Neural cell (in vitro differentiated cells): ENCODE results near the gene TDRD10. TPM values are rescaled to one million over a fixed set of nuclear protein-coding genes. Genes with fewer than 3 reads are reported as not detected.

Source experiments
- H2AFZ ChIP-seq: fragments of 200-600, 300-800 bp; sonication (generic), shearing (Covaris generic); 2 replicates; pipeline ENCODE4 v1.6.0; 2014; ENCODE audit warnings: low read depth, mild to moderate bottlenecking, antibody characterized with exemption, low read length, moderate library complexity
- H3F3A ChIP-seq: fragments of 200-600 bp; shearing (Covaris generic); 2 replicates; pipeline ENCODE4 v1.6.1; 2016; ENCODE audit warnings: mild to moderate bottlenecking, moderate library complexity, mixed read lengths, antibody characterized with exemption, low read length; ENCODE audit not compliant: insufficient read depth, poor library complexity, severe bottlenecking
- H3K27ac ChIP-seq: fragments of 200-600, 300-800 bp; sonication (generic), shearing (Covaris generic); 2 replicates; pipeline ENCODE4 v1.5.1; 2014; ENCODE audit warnings: mild to moderate bottlenecking, low read length, moderate library complexity
- H3K27me3 ChIP-seq: fragments of 300-800, 200-600 bp; sonication (generic), shearing (Covaris generic); 2 replicates; pipeline ENCODE4 v1.6.0; 2014; ENCODE audit warnings: mild to moderate bottlenecking, low read depth, low read length, moderate library complexity; ENCODE audit not compliant: insufficient read depth
- H3K36me3 ChIP-seq: fragments of 300-800, 200-600 bp; sonication (generic), shearing (Covaris generic); 2 replicates; pipeline ENCODE4 v1.5.1; 2014; ENCODE audit warnings: mild to moderate bottlenecking, antibody characterized with exemption, low read length, moderate library complexity; ENCODE audit not compliant: insufficient read depth
- H3K4me2 ChIP-seq: fragments of 300-800, 200-600 bp; sonication (generic), shearing (Covaris generic); 2 replicates; pipeline ENCODE4 v1.6.0; 2014; ENCODE audit warnings: mild to moderate bottlenecking, low read length
- H3K4me3 ChIP-seq: fragments of 300-800, 200-600 bp; sonication (generic), shearing (Covaris generic); 2 replicates; pipeline ENCODE4 v1.5.1; 2014; ENCODE audit warnings: mild to moderate bottlenecking, low read length, moderate library complexity
- H3K79me2 ChIP-seq: fragments of 200-600 bp; shearing (Covaris generic); replicated peaks from 2 replicates; pipeline ENCODE4 v1.6.0; 2014; ENCODE audit warnings: mild to moderate bottlenecking, low read length, moderate library complexity; ENCODE audit not compliant: insufficient read depth
- H3K9ac ChIP-seq: fragments of 300-800, 200-600 bp; sonication (generic), shearing (Covaris generic); 2 replicates; pipeline ENCODE4 v1.6.1; 2016; ENCODE audit warnings: mild to moderate bottlenecking, low read length, mixed read lengths
- H3K9me2 ChIP-seq: fragments of 200-600 bp; shearing (Covaris generic); 2 replicates; pipeline ENCODE4 v1.6.1; 2016; ENCODE audit warnings: mild to moderate bottlenecking, low read length, mixed read lengths; ENCODE audit not compliant: insufficient read depth
- H3K9me3 ChIP-seq: fragments of 200-600, 300-800 bp; sonication (generic), shearing (Covaris generic); 2 replicates; pipeline ENCODE4 v1.6.1; 2016; ENCODE audit warnings: mild to moderate bottlenecking, mixed run types, low read length, moderate library complexity, mixed read lengths
- H4K20me1 ChIP-seq: fragments of 200-600 bp; shearing (Covaris generic); 2 replicates; pipeline ENCODE4 v1.6.1; 2016; ENCODE audit warnings: mild to moderate bottlenecking, mixed run types; ENCODE audit not compliant: insufficient read depth
- EP300 ChIP-seq: fragments of 450-650 bp; conservative IDR thresholded peaks from 2 replicates; pipeline ENCODE4 v1.6.1; 2014; ENCODE audit warnings: antibody characterized with exemption, mild to moderate bottlenecking, moderate library complexity; ENCODE audit not compliant: poor library complexity, severe bottlenecking
- EZH2 ChIP-seq: fragments of 200-600, 300-800 bp; shearing (Covaris generic), sonication (generic); IDR thresholded peaks from 2 replicates; pipeline ENCODE4 v1.6.1; 2014; ENCODE audit warnings: antibody characterized with exemption, low read length, borderline replicate concordance, mild to moderate bottlenecking; ENCODE audit not compliant: insufficient read depth, poor library complexity, severe bottlenecking
- MXI1 ChIP-seq: fragments of 450-650 bp; conservative IDR thresholded peaks from 2 replicates; pipeline ENCODE4 v1.6.1; 2014; ENCODE audit warnings: antibody characterized with exemption, mild to moderate bottlenecking; ENCODE audit not compliant: poor library complexity, severe bottlenecking
- POLR2AphosphoS5 ChIP-seq: IDR thresholded peaks from 2 replicates; pipeline ENCODE4 v1.6.1; 2012
- RAD21 ChIP-seq: fragments of 450-650 bp; conservative IDR thresholded peaks from 2 replicates; pipeline ENCODE4 v1.6.1; 2014; ENCODE audit warnings: antibody characterized with exemption, mild to moderate bottlenecking, moderate library complexity
- SMC3 ChIP-seq: fragments of 450-650 bp; conservative IDR thresholded peaks from 2 replicates; pipeline ENCODE4 v1.6.1; 2014; ENCODE audit warnings: antibody characterized with exemption, mild to moderate bottlenecking, moderate library complexity; ENCODE audit not compliant: poor library complexity
- TAF1 ChIP-seq: IDR thresholded peaks from 2 replicates; pipeline ENCODE4 v1.6.1; 2012; ENCODE audit warnings: low read depth
- polyA plus RNA-seq: library from polyadenylated mRNA; depleted of rRNA; stranded (reverse); fragments of >200 nt; gene quantifications from 2 replicates; pipeline ENCODE4 v1.2.3, GENCODE V29; 2014
- TF ChIP-seq, protein P1 (sequence below): fragments of 450-650 bp; IDR thresholded peaks from 2 replicates; pipeline ENCODE4 v1.5.1; 2014; ENCODE audit warnings: antibody characterized with exemption, mild to moderate bottlenecking, moderate library complexity; ENCODE audit not compliant: poor library complexity, severe bottlenecking
- TF ChIP-seq, protein P2 (sequence below): IDR thresholded peaks from 2 replicates; pipeline ENCODE4 v1.6.1; 2012; ENCODE audit warnings: borderline replicate concordance

Gene TDRD10
- polyA plus RNA-seq, 1 donor from 2014 or later = not detected

DNA sequence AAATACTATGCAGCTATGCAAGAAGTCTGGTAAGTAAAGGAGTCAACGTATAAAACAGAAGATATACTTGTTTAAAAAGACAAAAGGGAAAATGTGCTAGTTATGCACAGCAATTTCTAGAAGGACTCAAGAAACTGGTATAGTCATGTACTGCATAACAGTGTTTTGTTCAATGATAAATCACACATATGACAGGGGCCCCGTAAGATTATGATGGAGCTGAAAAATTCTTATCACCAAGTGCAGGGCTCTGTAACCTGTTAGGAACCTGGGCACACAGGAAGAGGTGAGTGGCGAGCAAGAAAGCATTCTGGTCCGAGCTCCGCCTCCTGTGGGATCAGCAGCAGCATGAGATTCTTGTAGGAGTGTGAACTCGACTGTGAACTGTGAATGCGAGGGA, 92.8 kb downstream of the TDRD10 start:
- no peaks in the 10 kb centered on the region for H3K9me3 ChIP-seq
- no peaks in the 10 kb centered on the region for H3K79me2 ChIP-seq
- H3F3A ChIP-seq = no peaks in the 10 kb centered on the region
- no peaks in the 10 kb centered on the region for H3K27me3 ChIP-seq
- no peaks in the 10 kb centered on the region for H4K20me1 ChIP-seq
- no peak overlapping the region for H3K27ac ChIP-seq
- TF ChIP-seq EP300 = no peak
- TF ChIP-seq RAD21 = no peak
- TF ChIP-seq SMC3 = no peak
- TF ChIP-seq POLR2AphosphoS5 = no peak
- TF ChIP-seq, protein P1, sequence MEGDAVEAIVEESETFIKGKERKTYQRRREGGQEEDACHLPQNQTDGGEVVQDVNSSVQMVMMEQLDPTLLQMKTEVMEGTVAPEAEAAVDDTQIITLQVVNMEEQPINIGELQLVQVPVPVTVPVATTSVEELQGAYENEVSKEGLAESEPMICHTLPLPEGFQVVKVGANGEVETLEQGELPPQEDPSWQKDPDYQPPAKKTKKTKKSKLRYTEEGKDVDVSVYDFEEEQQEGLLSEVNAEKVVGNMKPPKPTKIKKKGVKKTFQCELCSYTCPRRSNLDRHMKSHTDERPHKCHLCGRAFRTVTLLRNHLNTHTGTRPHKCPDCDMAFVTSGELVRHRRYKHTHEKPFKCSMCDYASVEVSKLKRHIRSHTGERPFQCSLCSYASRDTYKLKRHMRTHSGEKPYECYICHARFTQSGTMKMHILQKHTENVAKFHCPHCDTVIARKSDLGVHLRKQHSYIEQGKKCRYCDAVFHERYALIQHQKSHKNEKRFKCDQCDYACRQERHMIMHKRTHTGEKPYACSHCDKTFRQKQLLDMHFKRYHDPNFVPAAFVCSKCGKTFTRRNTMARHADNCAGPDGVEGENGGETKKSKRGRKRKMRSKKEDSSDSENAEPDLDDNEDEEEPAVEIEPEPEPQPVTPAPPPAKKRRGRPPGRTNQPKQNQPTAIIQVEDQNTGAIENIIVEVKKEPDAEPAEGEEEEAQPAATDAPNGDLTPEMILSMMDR = no peak
- no peak for TF ChIP-seq EZH2
- TF ChIP-seq MXI1 = no peak
- TF ChIP-seq, protein P2, sequence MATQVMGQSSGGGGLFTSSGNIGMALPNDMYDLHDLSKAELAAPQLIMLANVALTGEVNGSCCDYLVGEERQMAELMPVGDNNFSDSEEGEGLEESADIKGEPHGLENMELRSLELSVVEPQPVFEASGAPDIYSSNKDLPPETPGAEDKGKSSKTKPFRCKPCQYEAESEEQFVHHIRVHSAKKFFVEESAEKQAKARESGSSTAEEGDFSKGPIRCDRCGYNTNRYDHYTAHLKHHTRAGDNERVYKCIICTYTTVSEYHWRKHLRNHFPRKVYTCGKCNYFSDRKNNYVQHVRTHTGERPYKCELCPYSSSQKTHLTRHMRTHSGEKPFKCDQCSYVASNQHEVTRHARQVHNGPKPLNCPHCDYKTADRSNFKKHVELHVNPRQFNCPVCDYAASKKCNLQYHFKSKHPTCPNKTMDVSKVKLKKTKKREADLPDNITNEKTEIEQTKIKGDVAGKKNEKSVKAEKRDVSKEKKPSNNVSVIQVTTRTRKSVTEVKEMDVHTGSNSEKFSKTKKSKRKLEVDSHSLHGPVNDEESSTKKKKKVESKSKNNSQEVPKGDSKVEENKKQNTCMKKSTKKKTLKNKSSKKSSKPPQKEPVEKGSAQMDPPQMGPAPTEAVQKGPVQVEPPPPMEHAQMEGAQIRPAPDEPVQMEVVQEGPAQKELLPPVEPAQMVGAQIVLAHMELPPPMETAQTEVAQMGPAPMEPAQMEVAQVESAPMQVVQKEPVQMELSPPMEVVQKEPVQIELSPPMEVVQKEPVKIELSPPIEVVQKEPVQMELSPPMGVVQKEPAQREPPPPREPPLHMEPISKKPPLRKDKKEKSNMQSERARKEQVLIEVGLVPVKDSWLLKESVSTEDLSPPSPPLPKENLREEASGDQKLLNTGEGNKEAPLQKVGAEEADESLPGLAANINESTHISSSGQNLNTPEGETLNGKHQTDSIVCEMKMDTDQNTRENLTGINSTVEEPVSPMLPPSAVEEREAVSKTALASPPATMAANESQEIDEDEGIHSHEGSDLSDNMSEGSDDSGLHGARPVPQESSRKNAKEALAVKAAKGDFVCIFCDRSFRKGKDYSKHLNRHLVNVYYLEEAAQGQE = no peak
- no peak for TF ChIP-seq TAF1
- no peak overlapping the region for H2AFZ ChIP-seq
- no peak overlapping the region for H3K9ac ChIP-seq
- H3K9me2 ChIP-seq = no peaks in the 10 kb centered on the region
- H3K36me3 ChIP-seq = peaks cover 6% of the 10 kb centered on the region
- H3K4me2 ChIP-seq = no peak overlapping the region
- H3K4me3 ChIP-seq = no peak overlapping the region

DNA sequence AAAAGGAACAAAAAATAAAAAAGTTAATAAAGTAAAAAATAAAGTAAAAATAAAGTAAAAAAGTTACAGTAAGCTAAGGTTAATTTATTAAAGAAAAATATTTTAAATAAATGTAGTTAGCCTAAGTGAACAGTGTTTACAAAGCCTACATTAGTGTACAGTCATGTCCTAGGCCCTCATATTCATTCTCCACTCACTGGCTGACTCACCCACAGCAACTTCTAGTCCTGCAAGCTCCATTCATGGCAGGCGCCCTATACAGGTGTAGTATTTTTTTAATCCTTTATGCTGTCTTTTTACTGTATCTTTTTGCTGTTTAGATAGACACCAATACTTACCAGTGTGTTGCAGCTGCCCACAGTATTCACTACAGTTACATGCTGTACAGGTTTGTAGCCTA, 93.6 kb downstream of the TDRD10 start:
- Histone ChIP-seq H3K4me2 (no peak overlapping the region), H3K4me3 (no peak overlapping the region), H3K9me2 (no peaks in the 10 kb centered on the region), H3K27me3 (no peaks in the 10 kb centered on the region), H2AFZ (no peak overlapping the region), H3K79me2 (peaks cover 1% of the 10 kb centered on the region), H3K36me3 (peaks cover 6% of the 10 kb centered on the region), H3K9ac (no peak overlapping the region), H4K20me1 (no peaks in the 10 kb centered on the region), H3K9me3 (no peaks in the 10 kb centered on the region), H3K27ac (no peak overlapping the region), H3F3A (no peaks in the 10 kb centered on the region)
- TF ChIP-seq, protein P1 = no peak
- TF ChIP-seq SMC3 (no peak), EZH2 (no peak), TAF1 (no peak), POLR2AphosphoS5 (no peak), RAD21 (no peak), EP300 (no peak), MXI1 (no peak)
- TF ChIP-seq, protein P2 = no peak
